ENCODE measurements around the gene STPG2. TPM values are rescaled to one million over a fixed set of nuclear protein-coding genes. Genes with fewer than 3 reads are reported as not detected.

The STPG2 gene
- total and polyA plus RNA-seq, 3 experiments from 2014 or later = not detected

DNA sequence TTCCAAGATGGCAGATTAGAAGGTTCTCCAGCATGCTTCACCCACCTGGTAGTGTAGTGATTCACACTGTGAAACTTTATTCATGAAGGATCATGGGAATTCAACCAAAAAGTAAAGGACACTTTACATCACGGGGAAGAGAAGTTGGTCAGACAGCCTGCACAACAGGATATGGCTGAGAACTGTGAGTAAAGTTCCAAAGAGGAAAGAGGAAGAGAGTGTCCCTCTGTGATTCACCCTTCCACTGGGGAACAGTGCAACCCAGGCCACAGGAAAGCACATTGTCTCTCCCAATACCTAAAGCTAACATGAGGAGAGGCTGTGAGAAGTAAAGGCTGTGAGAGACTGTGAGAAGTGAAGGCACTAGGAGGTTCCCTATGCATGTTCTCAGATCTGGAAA, 137.2 kb downstream of the STPG2 start:
- POLR2A ChIA-PET = no interaction called here
- H3K27ac Mint-ChIP-seq = no peak overlapping the region
- Histone ChIP-seq H3K27ac (ENCODE audit: low read depth, low read length) (no peak overlapping the region), H3K36me3 (ENCODE audit: insufficient read depth, low read length) (no peaks in the 10 kb centered on the region), H3K9me3 (ENCODE audit: low read length) (no peaks in the 10 kb centered on the region), H3K27me3 (ENCODE audit: insufficient read depth, low read length, poor library complexity, severe bottlenecking) (no peaks in the 10 kb centered on the region), H3K4me1 (ENCODE audit: insufficient read depth, low read length) (no peaks in the 10 kb centered on the region), H3K4me3 (ENCODE audit: low read length) (no peak overlapping the region)
- H3K27me3 Mint-ChIP-seq = no peaks in the 10 kb centered on the region
- no peaks in the 10 kb centered on the region for H3K4me1 Mint-ChIP-seq
- H3K9me3 Mint-ChIP-seq = peaks cover 14 to 27% (median 21%) of the 10 kb centered on the region in 5 donors
- CTCF ChIA-PET = no interaction called here
- no peak for DNase-seq
- H3K4me3 Mint-ChIP-seq = no peak overlapping the region
- H3K36me3 Mint-ChIP-seq = no peaks in the 10 kb centered on the region

DNA sequence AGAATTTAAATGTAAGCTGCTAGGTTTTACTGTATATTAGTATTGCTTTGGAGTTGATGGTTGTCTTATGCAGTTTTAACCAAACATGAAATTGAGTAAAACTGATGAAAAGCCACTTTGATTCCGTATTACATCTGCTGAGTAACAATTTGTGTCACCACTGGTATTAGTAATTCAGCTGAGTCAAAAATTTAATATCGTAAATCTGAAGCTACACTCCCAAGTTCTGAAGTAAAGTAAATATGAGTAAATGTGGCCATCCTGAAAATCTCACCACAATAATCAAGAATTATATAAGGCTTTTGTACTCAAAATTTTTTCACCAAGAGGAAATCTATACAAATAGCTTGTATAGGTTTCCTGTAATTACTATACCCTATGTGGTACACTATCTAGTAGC, 142.3 kb downstream of the STPG2 start:
- Mint-ChIP-seq H3K36me3 (no peaks in the 10 kb centered on the region), H3K9me3 (peaks cover 0 to 5% (median 3%) of the 10 kb centered on the region in 5 donors), H3K27me3 (no peaks in the 10 kb centered on the region), H3K27ac (no peak overlapping the region), H3K4me1 (no peaks in the 10 kb centered on the region), H3K4me3 (no peak overlapping the region)
- Histone ChIP-seq H3K27ac (ENCODE audit: low read depth, low read length) (no peak overlapping the region), H3K27me3 (ENCODE audit: insufficient read depth, low read length, poor library complexity, severe bottlenecking) (no peaks in the 10 kb centered on the region), H3K4me3 (ENCODE audit: low read length) (no peak overlapping the region), H3K36me3 (ENCODE audit: insufficient read depth, low read length) (no peaks in the 10 kb centered on the region), H3K4me1 (ENCODE audit: insufficient read depth, low read length) (no peaks in the 10 kb centered on the region), H3K9me3 (ENCODE audit: low read length) (no peaks in the 10 kb centered on the region)
- ChIA-PET CTCF (no interaction called here), POLR2A (no interaction called here)
- DNase-seq = no peak

DNA sequence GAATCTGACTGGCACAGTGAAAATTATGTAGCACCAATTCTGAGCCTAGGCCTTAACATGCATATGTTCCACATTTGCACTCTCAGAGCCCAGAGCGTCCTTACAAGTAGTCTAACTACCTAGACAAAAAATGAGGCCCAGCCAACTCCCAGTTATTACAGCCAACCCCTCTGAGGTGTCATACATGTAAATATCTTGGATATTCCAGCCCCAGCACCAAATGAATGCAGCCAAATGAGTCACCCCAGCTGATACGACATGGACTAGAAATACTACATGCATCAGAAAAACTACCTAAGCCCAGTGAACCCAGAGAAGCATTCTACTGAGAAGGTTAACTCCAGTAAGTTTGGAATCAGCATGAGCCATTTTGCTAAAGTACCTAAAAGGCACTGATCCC, 145.1 kb downstream of the STPG2 start:
- H3K4me1 ChIP-seq (ENCODE audit: insufficient read depth, low read length) = no peaks in the 10 kb centered on the region
- ChIA-PET CTCF (no interaction called here), POLR2A (no interaction called here)
- DNase-seq = no peak
- Mint-ChIP-seq H3K9me3 (peaks cover 0 to 10% (median 4%) of the 10 kb centered on the region in 5 donors), H3K4me1 (no peaks in the 10 kb centered on the region), H3K27ac (no peak overlapping the region), H3K4me3 (no peak overlapping the region), H3K36me3 (no peaks in the 10 kb centered on the region), H3K27me3 (no peaks in the 10 kb centered on the region)
- no peaks in the 10 kb centered on the region for H3K27me3 ChIP-seq (ENCODE audit: insufficient read depth, low read length, poor library complexity, severe bottlenecking)
- no peak overlapping the region for H3K27ac ChIP-seq (ENCODE audit: low read depth, low read length)
- H3K36me3 ChIP-seq (ENCODE audit: insufficient read depth, low read length) = no peaks in the 10 kb centered on the region
- H3K9me3 ChIP-seq (ENCODE audit: low read length) = no peaks in the 10 kb centered on the region
- no peak overlapping the region for H3K4me3 ChIP-seq (ENCODE audit: low read length)

DNA sequence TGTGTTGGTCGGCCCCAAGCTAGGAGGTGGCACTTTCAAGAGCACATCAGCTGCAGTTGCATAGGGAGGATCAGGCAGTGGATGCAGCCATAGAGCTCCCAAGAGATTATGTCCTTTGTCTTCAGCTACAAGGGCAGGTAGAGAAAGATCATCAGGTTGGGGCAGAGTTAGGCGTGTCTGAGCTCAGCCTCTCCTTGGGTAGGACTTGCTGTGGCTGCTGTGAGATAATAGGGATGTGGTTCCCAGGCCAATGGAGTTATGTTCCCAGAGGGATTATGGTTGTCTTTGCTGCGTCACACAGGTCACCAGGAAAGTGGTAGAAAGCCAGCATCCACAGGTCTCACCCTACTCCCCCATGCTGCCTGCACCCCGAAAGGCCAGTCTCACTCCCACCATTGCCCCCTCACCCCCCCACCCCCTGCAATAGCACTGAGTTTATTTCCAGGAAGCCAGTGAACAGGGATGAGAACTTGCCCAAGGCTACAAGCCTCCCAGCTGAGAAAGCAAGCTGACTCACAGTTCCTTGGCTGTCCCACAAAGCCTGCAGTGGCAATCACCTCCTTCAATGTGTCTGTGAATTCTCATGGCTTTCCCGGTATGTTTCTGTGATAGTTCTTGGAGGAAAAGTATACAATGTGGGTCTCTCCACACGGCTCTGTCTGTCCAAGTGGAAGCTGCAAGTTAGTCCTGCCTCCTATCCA, 148.4 kb downstream of the STPG2 start:
- no peak overlapping the region for H3K27ac Mint-ChIP-seq
- no peak overlapping the region for H3K4me3 Mint-ChIP-seq
- CTCF ChIA-PET = no interaction called here
- Histone ChIP-seq H3K4me3 (ENCODE audit: low read length) (no peak overlapping the region), H3K36me3 (ENCODE audit: insufficient read depth, low read length) (no peaks in the 10 kb centered on the region), H3K27me3 (ENCODE audit: insufficient read depth, low read length, poor library complexity, severe bottlenecking) (no peaks in the 10 kb centered on the region), H3K27ac (ENCODE audit: low read depth, low read length) (no peak overlapping the region), H3K4me1 (ENCODE audit: insufficient read depth, low read length) (no peaks in the 10 kb centered on the region), H3K9me3 (ENCODE audit: low read length) (no peaks in the 10 kb centered on the region)
- peaks cover 0 to 1% of the 10 kb centered on the region in 2 donors for H3K27me3 Mint-ChIP-seq
- H3K36me3 Mint-ChIP-seq = no peaks in the 10 kb centered on the region
- peaks cover 0 to 15% (median 5%) of the 10 kb centered on the region in 5 donors for H3K9me3 Mint-ChIP-seq
- no peaks in the 10 kb centered on the region for H3K4me1 Mint-ChIP-seq
- DNase-seq = no peak
- POLR2A ChIA-PET = no interaction called here

DNA sequence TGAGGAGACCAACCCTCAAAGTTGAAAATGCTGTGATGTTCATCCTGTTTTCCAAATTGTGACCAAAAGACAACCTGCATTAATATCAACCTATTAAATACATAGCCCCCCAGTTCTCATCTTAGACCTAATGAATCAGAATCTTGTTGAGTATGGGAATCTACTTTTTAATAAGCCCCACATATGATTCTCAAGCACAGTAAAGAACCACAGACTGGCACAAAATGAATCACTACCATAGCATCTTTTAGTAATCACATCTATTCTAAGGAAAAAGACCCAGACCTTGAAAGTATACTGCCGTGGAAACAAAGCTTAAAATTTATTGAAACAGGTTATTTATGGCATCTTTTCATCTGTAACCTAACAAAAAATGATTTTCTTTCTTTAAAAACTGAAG, 152.9 kb downstream of the STPG2 start:
- H3K4me1 Mint-ChIP-seq = no peaks in the 10 kb centered on the region
- no peak for DNase-seq
- Histone ChIP-seq H3K4me1 (ENCODE audit: insufficient read depth, low read length) (no peaks in the 10 kb centered on the region), H3K27ac (ENCODE audit: low read depth, low read length) (no peak overlapping the region), H3K4me3 (ENCODE audit: low read length) (no peak overlapping the region), H3K36me3 (ENCODE audit: insufficient read depth, low read length) (no peaks in the 10 kb centered on the region), H3K27me3 (ENCODE audit: insufficient read depth, low read length, poor library complexity, severe bottlenecking) (no peaks in the 10 kb centered on the region), H3K9me3 (ENCODE audit: low read length) (no peaks in the 10 kb centered on the region)
- ChIA-PET POLR2A (no interaction called here), CTCF (no interaction called here)
- peaks cover 0 to 1% of the 10 kb centered on the region in 2 donors for H3K27me3 Mint-ChIP-seq
- H3K36me3 Mint-ChIP-seq = no peaks in the 10 kb centered on the region
- H3K27ac Mint-ChIP-seq = no peak overlapping the region
- no peak overlapping the region for H3K4me3 Mint-ChIP-seq
- peaks cover 0 to 12% (median 2%) of the 10 kb centered on the region in 5 donors for H3K9me3 Mint-ChIP-seq

GRCh38 chr4:97987019-97987648, 156.1 kb downstream of the STPG2 start:
- Mint-ChIP-seq H3K4me1 (no peaks in the 10 kb centered on the region), H3K9me3 (peaks cover 0 to 2% (median 0%) of the 10 kb centered on the region in 5 donors), H3K36me3 (no peaks in the 10 kb centered on the region), H3K27ac (no peak overlapping the region), H3K4me3 (no peak overlapping the region), H3K27me3 (peaks cover 0 to 1% of the 10 kb centered on the region in 2 donors)
- H3K9me3 ChIP-seq (ENCODE audit: low read length) = no peaks in the 10 kb centered on the region
- ChIA-PET CTCF (no interaction called here), POLR2A (no interaction called here)
- H3K27me3 ChIP-seq (ENCODE audit: insufficient read depth, low read length, poor library complexity, severe bottlenecking) = no peaks in the 10 kb centered on the region
- no peak overlapping the region for H3K4me3 ChIP-seq (ENCODE audit: low read length)
- no peak overlapping the region for H3K27ac ChIP-seq (ENCODE audit: low read depth, low read length)
- H3K4me1 ChIP-seq (ENCODE audit: insufficient read depth, low read length) = no peaks in the 10 kb centered on the region
- H3K36me3 ChIP-seq (ENCODE audit: insufficient read depth, low read length) = no peaks in the 10 kb centered on the region
- no peak for DNase-seq

DNA sequence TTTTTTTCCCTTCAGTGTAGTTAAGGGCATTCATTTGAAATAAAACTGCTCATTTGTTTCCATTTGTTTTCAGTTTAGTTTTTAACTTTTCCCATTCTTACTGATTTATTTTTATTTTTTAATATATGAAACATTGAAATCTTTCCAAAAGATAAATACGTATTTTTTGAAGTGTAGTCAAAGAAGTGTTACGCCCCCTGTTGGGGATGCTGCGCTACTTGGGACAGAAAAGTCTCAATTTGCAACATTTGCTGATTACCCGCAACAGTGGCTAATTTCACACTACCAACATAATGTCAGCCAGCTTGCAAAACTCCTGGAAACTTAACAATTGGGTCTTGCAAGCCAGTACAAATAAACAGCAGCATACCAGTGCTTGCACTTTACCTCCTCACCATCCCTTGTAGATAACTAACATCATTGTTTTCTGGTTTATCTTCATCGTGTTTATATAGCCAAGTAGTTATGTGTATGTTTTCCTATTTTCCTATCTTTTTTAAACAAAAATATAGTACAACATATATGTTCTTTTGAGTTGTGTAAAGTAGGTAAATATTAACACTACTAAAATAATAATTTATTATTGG, 158.6 kb downstream of the STPG2 start:
- Histone ChIP-seq H3K36me3 (ENCODE audit: insufficient read depth, low read length) (no peaks in the 10 kb centered on the region), H3K9me3 (ENCODE audit: low read length) (no peaks in the 10 kb centered on the region), H3K27me3 (ENCODE audit: insufficient read depth, low read length, poor library complexity, severe bottlenecking) (no peaks in the 10 kb centered on the region), H3K4me1 (ENCODE audit: insufficient read depth, low read length) (no peaks in the 10 kb centered on the region), H3K4me3 (ENCODE audit: low read length) (no peak overlapping the region), H3K27ac (ENCODE audit: low read depth, low read length) (no peak overlapping the region)
- H3K4me3 Mint-ChIP-seq = no peak overlapping the region
- no peaks in the 10 kb centered on the region for H3K27me3 Mint-ChIP-seq
- POLR2A ChIA-PET = no interaction called here
- H3K9me3 Mint-ChIP-seq = no peaks in the 10 kb centered on the region
- no peak overlapping the region for H3K27ac Mint-ChIP-seq
- H3K4me1 Mint-ChIP-seq = no peaks in the 10 kb centered on the region
- no peaks in the 10 kb centered on the region for H3K36me3 Mint-ChIP-seq
- CTCF ChIA-PET = no interaction called here
- no peak for DNase-seq

DNA sequence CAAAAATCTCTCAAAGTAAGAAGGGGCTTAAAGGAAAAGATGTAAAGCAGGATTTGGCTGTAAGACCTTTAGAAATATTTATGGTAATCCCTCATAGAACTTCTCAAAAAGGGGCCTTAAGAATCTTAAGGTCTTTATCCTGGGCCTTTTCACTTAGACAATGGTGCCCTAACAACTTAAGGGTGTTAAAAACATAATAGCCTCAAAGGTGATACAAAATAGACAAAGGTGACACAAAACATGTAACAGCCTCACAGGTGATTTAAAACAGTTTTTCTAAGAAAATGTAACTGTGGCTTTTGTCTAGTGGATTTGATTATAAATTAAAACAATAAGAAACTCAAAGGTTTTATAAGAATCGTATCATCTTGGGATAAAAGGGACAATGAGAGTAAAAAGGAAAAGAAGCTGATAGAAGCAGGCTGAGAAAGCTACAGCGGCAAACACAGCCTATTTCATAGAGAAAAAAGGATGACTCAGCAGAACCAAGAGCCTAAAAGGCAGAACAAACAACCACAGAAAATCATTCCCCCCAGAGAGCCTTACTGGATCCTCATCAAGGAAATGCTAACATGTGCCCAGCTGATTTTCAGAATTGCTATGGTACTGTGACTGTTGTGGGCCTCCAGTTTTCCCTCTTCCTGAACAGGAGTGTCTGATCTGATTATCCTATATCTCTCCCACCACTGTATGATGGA, 164.3 kb downstream of the STPG2 start:
- no peak overlapping the region for H3K27ac ChIP-seq (ENCODE audit: low read depth, low read length)
- no peaks in the 10 kb centered on the region for H3K27me3 Mint-ChIP-seq
- peaks cover 2 to 9% (median 4%) of the 10 kb centered on the region in 5 donors for H3K9me3 Mint-ChIP-seq
- no peaks in the 10 kb centered on the region for H3K27me3 ChIP-seq (ENCODE audit: insufficient read depth, low read length, poor library complexity, severe bottlenecking)
- ChIA-PET POLR2A (no interaction called here), CTCF (no interaction called here)
- H3K4me1 ChIP-seq (ENCODE audit: insufficient read depth, low read length) = no peaks in the 10 kb centered on the region
- H3K9me3 ChIP-seq (ENCODE audit: low read length) = no peaks in the 10 kb centered on the region
- H3K4me3 Mint-ChIP-seq = no peak overlapping the region
- no peak for DNase-seq
- H3K4me3 ChIP-seq (ENCODE audit: low read length) = no peak overlapping the region
- H3K27ac Mint-ChIP-seq = peak overlapping the region in 1 of 8 donors; percentile 12
- H3K36me3 ChIP-seq (ENCODE audit: insufficient read depth, low read length) = no peaks in the 10 kb centered on the region
- no peaks in the 10 kb centered on the region for H3K36me3 Mint-ChIP-seq
- no peaks in the 10 kb centered on the region for H3K4me1 Mint-ChIP-seq

Measured in CD8-positive, alpha-beta memory T cell (primary cell).